PC-3 (cell line): Measurements from ENCODE around the gene LAMB2. TPM values are rescaled to one million over a fixed set of nuclear protein-coding genes. Genes with fewer than 3 reads are reported as not detected.

Experiments used
- ATAC-seq: fragments of 200-7000 bp; cut with Tn5 transposase; 2 replicates; pipeline ENCODE4 v1.9.1; 2020; ENCODE audit warnings: mild to moderate bottlenecking, moderate library complexity
- BruUV-seq: library from RNA; stranded (reverse); fragments of 400-500 nt; replicated peaks from 2 replicates; lab custom pipeline; 2021; lab: Mats Ljungman, UMichigan
- CTCF ChIA-PET: fragments of 300-600 bp; sonication (Branson Sonifier 250); formaldehyde crosslinking; loops from one replicate; lab custom pipeline; 2022; ENCODE audit warnings: antibody characterized with exemption; lab: Charles Lee
- POLR2A ChIA-PET: fragments of 300-600 bp; sonication (Branson Sonifier 250); formaldehyde crosslinking; loops from one replicate; lab custom pipeline; 2022; ENCODE audit warnings: antibody characterized with exemption; ENCODE audit not compliant: unreplicated experiment; lab: Charles Lee
- DNase-seq: peaks from one replicate; pipeline ENCODE4 v3.0.0-alpha.2; 2015
- H2AFZ ChIP-seq: fragments of 300-600 bp; sonication (generic); 2 replicates; pipeline ENCODE4 v1.6.0; 2016; ENCODE audit warnings: antibody characterized with exemption, low read length
- H3F3A ChIP-seq: fragments of 300-600 bp; sonication (generic); one replicate; pipeline ENCODE4 v1.6.0; 2017; ENCODE audit warnings: antibody characterized with exemption, low read length, control low read depth, mild to moderate bottlenecking; ENCODE audit not compliant: unreplicated experiment
- H3K27ac ChIP-seq: fragments of 300-600 bp; sonication (generic); 2 replicates; pipeline ENCODE4 v1.5.1; 2016; ENCODE audit warnings: mild to moderate bottlenecking, low read length
- H3K27me3 ChIP-seq: fragments of 300-600 bp; sonication (generic); 2 replicates; pipeline ENCODE4 v1.6.1; 2016; ENCODE audit warnings: low read length, mixed read lengths
- H3K36me3 ChIP-seq: fragments of 300-600 bp; sonication (generic); 2 replicates; pipeline ENCODE4 v1.6.1; 2016; ENCODE audit warnings: low read depth, mixed run types, low read length, mixed read lengths
- H3K4me1 ChIP-seq: fragments of 300-600 bp; sonication (generic); 2 replicates; pipeline ENCODE4 v1.5.1; 2016; ENCODE audit warnings: low read length; ENCODE audit not compliant: insufficient read depth
- H3K4me2 ChIP-seq: fragments of 300-600 bp; sonication (generic); 2 replicates; pipeline ENCODE4 v1.6.0; 2016; ENCODE audit warnings: low read length
- H3K4me3 ChIP-seq: fragments of 300-600 bp; sonication (generic); 2 replicates; pipeline ENCODE4 v1.5.1; 2016; ENCODE audit warnings: mild to moderate bottlenecking, low read length, mixed read lengths
- H3K79me2 ChIP-seq: fragments of 300-600 bp; sonication (generic); 2 replicates; pipeline ENCODE4 v1.6.1; 2017; ENCODE audit warnings: low read length, mixed read lengths
- H3K9ac ChIP-seq: fragments of 300-600 bp; sonication (generic); 2 replicates; pipeline ENCODE4 v1.6.0; 2016; ENCODE audit warnings: mild to moderate bottlenecking, low read length
- H3K9me2 ChIP-seq: fragments of 300-600 bp; sonication (generic); replicated peaks from 2 replicates; pipeline ENCODE4 v1.6.1; 2016; ENCODE audit warnings: mixed run types, low read length, mixed read lengths
- H3K9me3 ChIP-seq: fragments of 300-600 bp; sonication (generic); 2 replicates; pipeline ENCODE4 v1.6.1; 2016; ENCODE audit warnings: low read length, mixed read lengths
- H4K20me1 ChIP-seq: fragments of 300-600 bp; sonication (generic); 2 replicates; pipeline ENCODE4 v1.6.1; 2016; ENCODE audit warnings: low read length, mixed read lengths
- CTCF ChIP-seq: fragments of 300-600 bp; sonication (generic); conservative IDR thresholded peaks from 2 replicates; pipeline ENCODE4 v1.5.1; 2017; ENCODE audit warnings: antibody characterized with exemption, low read depth, mild to moderate bottlenecking, low read length
- EZH2 ChIP-seq: fragments of 300-600 bp; sonication (generic); IDR thresholded peaks from one replicate; pipeline ENCODE4 v1.6.1; 2017; ENCODE audit warnings: antibody characterized with exemption, mild to moderate bottlenecking, low read length; ENCODE audit not compliant: unreplicated experiment
- EZH2phosphoT487 ChIP-seq: fragments of 300-600 bp; sonication (generic); IDR thresholded peaks from 2 replicates; pipeline ENCODE4 v1.6.1; 2018; ENCODE audit warnings: mild to moderate bottlenecking, antibody characterized with exemption, low read length, borderline replicate concordance
- intact Hi-C: fragments of 100-400 bp; cut with micrococcal nuclease; formaldehyde crosslinking; loops from 2 replicates; pipeline ENCODE4 v1.9.0; 2023
- total RNA-seq: library from RNA; depleted of rRNA; stranded (reverse); fragments of >200 nt; gene quantifications from 2 replicates; pipeline ENCODE4 v1.2.3, GENCODE V29; 2014

Gene LAMB2
- total RNA-seq, 1 experiment from 2014 or later: 240 TPM

GRCh38 chr3:49133226-49133951, 539 bp upstream of the LAMB2 start:
- Histone ChIP-seq H3K4me2 (peak overlapping the region; percentile 99), H4K20me1 (no peaks in the 10 kb centered on the region), H3K9me2 (no peaks in the 10 kb centered on the region), H3K9me3 (no peaks in the 10 kb centered on the region), H3F3A (no peaks in the 10 kb centered on the region), H2AFZ (peak overlapping the region; percentile 94), H3K27ac (peak overlapping the region; percentile 93), H3K36me3 (peaks cover under 1% of the 10 kb centered on the region; the same call in 1 of the 2 replicates), H3K27me3 (no peaks in the 10 kb centered on the region), H3K79me2 (peaks cover 25% of the 10 kb centered on the region), H3K9ac (peak overlapping the region; percentile 89), H3K4me1 (peaks cover 12% of the 10 kb centered on the region), H3K4me3 (peak overlapping the region; percentile 91)
- BruUV-seq: no TSS peak
- POLR2A ChIA-PET: interaction anchor here (0.5 kb wide), 1 partner anchor 39 kb away, joined by 3 read pairs; no protein-coding TSS in a partner anchor
- DNase-seq (peak; percentile 90), ATAC-seq (peak; percentile 76)
- no peak for TF ChIP-seq EZH2
- no peak for TF ChIP-seq EZH2phosphoT487
- no peak for TF ChIP-seq CTCF
- CTCF ChIA-PET: interaction anchor here (0.5 to 0.6 kb wide), 3 partner anchors 205 to 406 kb away, joined by 3 to 6 read pairs (median 3); no protein-coding TSS in a partner anchor
- intact Hi-C loops: loop anchor here (1.0 to 5.0 kb wide), 3 partner anchors 38 to 279 kb away; partner anchors contain the start of genes KLHDC8B, QRICH1, RHOA and TCTA

- intact Hi-C loops: loop anchor here (5.0 kb wide), 1 partner anchor 280 kb away; the partner anchor contains the start of genes RHOA and TCTA
- Histone ChIP-seq H3K4me3 (peak overlapping the region; percentile 91), H3K79me2 (peaks cover 25% of the 10 kb centered on the region), H3K27me3 (no peaks in the 10 kb centered on the region), H3K9me2 (no peaks in the 10 kb centered on the region), H3K9ac (peak overlapping the region; percentile 89), H4K20me1 (no peaks in the 10 kb centered on the region), H3K9me3 (no peaks in the 10 kb centered on the region), H3K4me1 (peaks cover 12% of the 10 kb centered on the region), H3F3A (no peaks in the 10 kb centered on the region), H3K4me2 (peak overlapping the region; percentile 99), H3K27ac (peak overlapping the region; percentile 93), H3K36me3 (peaks cover 5% of the 10 kb centered on the region; the same call in 1 of the 2 replicates), H2AFZ (peak overlapping the region; percentile 94)
- no peak for DNase-seq
- BruUV-seq: no TSS peak
- TF ChIP-seq CTCF: no peak
- no peak for TF ChIP-seq EZH2
- TF ChIP-seq EZH2phosphoT487: no peak
- no peak for ATAC-seq
- CTCF ChIA-PET: interaction anchor here (0.9 kb wide), 1 partner anchor 38 kb away, joined by 4 read pairs; the partner anchor contains the start of gene QRICH1
- POLR2A ChIA-PET: interaction anchor here (0.6 to 0.9 kb wide), 2 partner anchors 11 to 38 kb away, joined by 3 read pairs; no protein-coding TSS in a partner anchor
These were observed 795 bp downstream of the LAMB2 start for GRCh38 chr3:49132073-49132436.
